Right atrium auricular region (tissue), 2 donors: ENCODE measurements around the gene ADARB2. TPM values are rescaled to one million over a fixed set of nuclear protein-coding genes. Genes with fewer than 3 reads are reported as not detected.

Experiments used
- DNase-seq: peaks from one replicate; pipeline ENCODE4 v3.0.0-alpha.2; 2019; ENCODE audit warnings: low spot score
- H3K27ac ChIP-seq, 2 donors: fragments of 200-600 bp; sonication (generic); 1 replicate in 1 of 2; 2 replicates in 1 of 2; pipeline ENCODE4 v1.5.1; 2016 to 2019
- H3K27me3 ChIP-seq, 2 donors: fragments of 200-600 bp; sonication (generic); one replicate each; pipeline versions ENCODE4 v1.5.1 to v1.6.0; 2017 to 2019
- H3K36me3 ChIP-seq: fragments of 200-600 bp; sonication (generic); one replicate; pipeline ENCODE4 v1.5.1; 2016
- H3K4me1 ChIP-seq, 2 donors: fragments of 200-600 bp; sonication (generic); one replicate each; pipeline versions ENCODE4 v1.5.1 to v1.6.0; 2017 to 2019
- H3K4me3 ChIP-seq, 2 donors: fragments of 200-600 bp; sonication (generic); 1 replicate in 1 of 2; 2 replicates in 1 of 2; pipeline ENCODE4 v1.5.1; 2017 to 2019; ENCODE audit warnings: mild to moderate bottlenecking in 1 of 2, moderate library complexity in 1 of 2
- H3K9me3 ChIP-seq, 2 donors: fragments of 200-600 bp; sonication (generic); one replicate each; pipeline ENCODE4 v1.5.1; 2019
- CTCF ChIP-seq, 2 donors: fragments of 200-600 bp; sonication (generic); IDR thresholded peaks; one replicate each; pipeline ENCODE4 v1.5.1; 2019; ENCODE audit warnings: antibody characterized with exemption in 2 of 2
- total RNA-seq, 2 donors: library from RNA; depleted of rRNA; stranded (reverse); fragments of >200 nt; gene quantifications; one replicate each; pipeline ENCODE4 v1.1.0, GENCODE V29; 2016

The ADARB2 gene
- total RNA-seq, 2 donors from 2014 or later, result 0.33 to 0.71 TPM

- no peaks in the 10 kb centered on the region for H3K27me3 ChIP-seq
- H3K9me3 ChIP-seq, result no peaks in the 10 kb centered on the region
- H3K36me3 ChIP-seq, result no peaks in the 10 kb centered on the region
- no peak for TF ChIP-seq CTCF (IDR thresholded peaks at IDR 0.05)
- H3K4me3 ChIP-seq, result no peak overlapping the region
- H3K4me1 ChIP-seq, result no peaks in the 10 kb centered on the region
- H3K27ac ChIP-seq, result no peak overlapping the region
- no peak for DNase-seq
Observed at GRCh38 chr10:1323951-1324350, 413.4 kb downstream of the ADARB2 start.

GRCh38 chr10:1320739-1321320 lies 416.5 kb downstream of the ADARB2 start:
- Histone ChIP-seq H3K9me3 (no peaks in the 10 kb centered on the region), H3K36me3 (no peaks in the 10 kb centered on the region), H3K27ac (no peak overlapping the region), H3K4me3 (no peak overlapping the region), H3K4me1 (no peaks in the 10 kb centered on the region), H3K27me3 (no peaks in the 10 kb centered on the region)
- DNase-seq, result no peak
- TF ChIP-seq CTCF (IDR thresholded peaks at IDR 0.05), result no peak

- TF ChIP-seq CTCF (IDR thresholded peaks at IDR 0.05), result no peak
- no peaks in the 10 kb centered on the region for H3K27me3 ChIP-seq
- DNase-seq, result no peak
- no peaks in the 10 kb centered on the region for H3K4me1 ChIP-seq
- no peak overlapping the region for H3K4me3 ChIP-seq
- no peaks in the 10 kb centered on the region for H3K9me3 ChIP-seq
- H3K27ac ChIP-seq, result no peak overlapping the region
- H3K36me3 ChIP-seq, result no peaks in the 10 kb centered on the region
Observed at GRCh38 chr10:1316809-1317143, 420.5 kb downstream of the ADARB2 start.

- no peak for DNase-seq
Observed at GRCh38 chr10:1316121-1316808, 421.1 kb downstream of the ADARB2 start.

GRCh38 chr10:1315178-1315577 lies 422.1 kb downstream of the ADARB2 start:
- no peaks in the 10 kb centered on the region for H3K27me3 ChIP-seq
- H3K4me1 ChIP-seq, result no peaks in the 10 kb centered on the region
- no peak for DNase-seq
- no peaks in the 10 kb centered on the region for H3K36me3 ChIP-seq
- TF ChIP-seq CTCF (IDR thresholded peaks at IDR 0.05), result no peak
- no peak overlapping the region for H3K4me3 ChIP-seq
- H3K9me3 ChIP-seq, result no peaks in the 10 kb centered on the region
- no peak overlapping the region for H3K27ac ChIP-seq

More at GRCh38 chr10:1316121-1316808, 421.1 kb downstream of the ADARB2 start:
- Histone ChIP-seq H3K27me3 (no peaks in the 10 kb centered on the region), H3K36me3 (no peaks in the 10 kb centered on the region), H3K9me3 (no peaks in the 10 kb centered on the region), H3K4me1 (no peaks in the 10 kb centered on the region), H3K27ac (no peak overlapping the region), H3K4me3 (no peak overlapping the region)
- TF ChIP-seq CTCF (IDR thresholded peaks at IDR 0.05), result no peak

- TF ChIP-seq CTCF (IDR thresholded peaks at IDR 0.05), result no peak
- Histone ChIP-seq H3K36me3 (no peaks in the 10 kb centered on the region), H3K27me3 (no peaks in the 10 kb centered on the region), H3K9me3 (no peaks in the 10 kb centered on the region), H3K4me1 (no peaks in the 10 kb centered on the region), H3K4me3 (no peak overlapping the region), H3K27ac (no peak overlapping the region)
- DNase-seq, result no peak
Observed at GRCh38 chr10:1311726-1312125, 425.6 kb downstream of the ADARB2 start.
